ENCODE results near the gene NHLH1. TPM values are rescaled to one million over a fixed set of nuclear protein-coding genes. Genes with fewer than 3 reads are reported as not detected.

NHLH1 gene
- polyA plus RNA-seq, 3 donors = 1.0 TPM; not detected in 2

DNA sequence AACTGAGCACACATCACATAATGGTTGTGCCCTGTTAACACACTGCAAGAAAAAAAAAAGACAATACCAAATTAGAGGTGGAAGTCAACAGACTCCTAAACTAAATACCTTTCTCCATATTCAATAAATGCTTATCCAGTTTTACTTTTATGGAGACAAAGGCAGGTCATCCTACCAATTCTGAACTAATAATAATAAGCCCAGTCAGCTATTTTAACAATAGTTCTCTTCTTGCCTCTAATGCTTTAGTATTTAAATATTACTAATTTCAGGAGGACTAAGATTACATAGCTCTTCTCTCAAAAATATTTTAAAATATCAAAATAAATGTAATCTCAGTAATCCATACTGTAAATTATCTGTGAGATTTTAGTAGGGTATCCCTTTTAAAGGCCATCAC is 34.4 kb upstream of the NHLH1 start:
- Mint-ChIP-seq H3K4me1 (peaks cover 2% of the 10 kb centered on the region), H3K27me3 (ENCODE audit: low read depth in 3 of 3) (peaks cover 0 to 2% (median 0%) of the 10 kb centered on the region in 3 donors), H3K9me3 (no peaks in the 10 kb centered on the region), H3K4me3 (no peak overlapping the region), H3K36me3 (peaks cover 72 to 86% of the 10 kb centered on the region in 2 donors), H3K27ac (no peak overlapping the region)
- peaks cover 83% of the 10 kb centered on the region for H4K20me1 ChIP-seq (ENCODE audit: insufficient read depth, low read length)
- peaks cover 53% of the 10 kb centered on the region for H3K79me2 ChIP-seq (ENCODE audit: insufficient read depth, low read length)
- H3K4me2 ChIP-seq (replicated peaks; ENCODE audit: extremely low read depth, low read length, poor library complexity, severe bottlenecking) = no peak overlapping the region
- TF ChIP-seq, protein P1, sequence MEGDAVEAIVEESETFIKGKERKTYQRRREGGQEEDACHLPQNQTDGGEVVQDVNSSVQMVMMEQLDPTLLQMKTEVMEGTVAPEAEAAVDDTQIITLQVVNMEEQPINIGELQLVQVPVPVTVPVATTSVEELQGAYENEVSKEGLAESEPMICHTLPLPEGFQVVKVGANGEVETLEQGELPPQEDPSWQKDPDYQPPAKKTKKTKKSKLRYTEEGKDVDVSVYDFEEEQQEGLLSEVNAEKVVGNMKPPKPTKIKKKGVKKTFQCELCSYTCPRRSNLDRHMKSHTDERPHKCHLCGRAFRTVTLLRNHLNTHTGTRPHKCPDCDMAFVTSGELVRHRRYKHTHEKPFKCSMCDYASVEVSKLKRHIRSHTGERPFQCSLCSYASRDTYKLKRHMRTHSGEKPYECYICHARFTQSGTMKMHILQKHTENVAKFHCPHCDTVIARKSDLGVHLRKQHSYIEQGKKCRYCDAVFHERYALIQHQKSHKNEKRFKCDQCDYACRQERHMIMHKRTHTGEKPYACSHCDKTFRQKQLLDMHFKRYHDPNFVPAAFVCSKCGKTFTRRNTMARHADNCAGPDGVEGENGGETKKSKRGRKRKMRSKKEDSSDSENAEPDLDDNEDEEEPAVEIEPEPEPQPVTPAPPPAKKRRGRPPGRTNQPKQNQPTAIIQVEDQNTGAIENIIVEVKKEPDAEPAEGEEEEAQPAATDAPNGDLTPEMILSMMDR (IDR thresholded peaks at IDR 0.05) = no peak
- H3K4me3 ChIP-seq (replicated peaks in 1 of 3; ENCODE audit: low read depth in 2 of 3, low read length in 3 of 3) = no peak overlapping the region
- H2AFZ ChIP-seq (ENCODE audit: insufficient read depth, low read depth, low read length, poor library complexity, severe bottlenecking) = no peak overlapping the region
- intact Hi-C loops (cut with micrococcal nuclease) = no loop called here
- no peak overlapping the region for H3K9ac ChIP-seq (ENCODE audit: insufficient read depth, low read length, poor library complexity, severe bottlenecking)
- no peak for DNase-seq
- peaks cover 90 to 98% of the 10 kb centered on the region in 2 donors for H3K36me3 ChIP-seq (replicated peaks in 1 of 2; ENCODE audit: control insufficient read depth in 1 of 2, insufficient read depth in 2 of 2, low read length in 2 of 2)
- no peak overlapping the region for H3K27ac ChIP-seq (ENCODE audit: low read depth in 1 of 2, low read length in 2 of 2)
- no peaks in the 10 kb centered on the region for H3K9me3 ChIP-seq (replicated peaks in 1 of 2; ENCODE audit: control insufficient read depth in 1 of 2, insufficient read depth in 1 of 2, low read length in 2 of 2)
- H3K27me3 ChIP-seq (ENCODE audit: control insufficient read depth in 2 of 2, insufficient read depth in 2 of 2, low read length in 2 of 2) = no peaks in the 10 kb centered on the region
- H3K4me1 ChIP-seq (ENCODE audit: control insufficient read depth in 1 of 2, insufficient read depth in 2 of 2, low read length in 2 of 2) = peaks cover 0 to 2% of the 10 kb centered on the region in 2 donors

GRCh38 chr1:160338580-160338979 is 28.3 kb upstream of the NHLH1 start:
- Mint-ChIP-seq H3K27me3 (ENCODE audit: low read depth in 3 of 3) (peaks cover 0 to 3% (median 0%) of the 10 kb centered on the region in 3 donors), H3K27ac (peak overlapping the region; percentile 90 to 100 (median 95)), H3K36me3 (peaks cover 41 to 55% of the 10 kb centered on the region in 2 donors), H3K4me1 (peaks cover 49% of the 10 kb centered on the region), H3K9me3 (no peaks in the 10 kb centered on the region), H3K4me3 (peak overlapping the region; percentile 32 to 49)
- Histone ChIP-seq H3K4me3 (replicated peaks in 1 of 3; ENCODE audit: low read depth in 2 of 3, low read length in 3 of 3) (peak overlapping the region in 1 of 3 experiments; percentile 89), H3K9ac (ENCODE audit: insufficient read depth, low read length, poor library complexity, severe bottlenecking) (no peak overlapping the region), H3K4me1 (ENCODE audit: control insufficient read depth in 1 of 2, insufficient read depth in 2 of 2, low read length in 2 of 2) (peaks cover 44 to 54% of the 10 kb centered on the region in 2 donors), H3K27me3 (ENCODE audit: control insufficient read depth in 2 of 2, insufficient read depth in 2 of 2, low read length in 2 of 2) (no peaks in the 10 kb centered on the region), H3K27ac (ENCODE audit: low read depth in 1 of 2, low read length in 2 of 2) (peak overlapping the region in 1 of 2 donors; percentile 80), H3K4me2 (replicated peaks; ENCODE audit: extremely low read depth, low read length, poor library complexity, severe bottlenecking) (peak overlapping the region; percentile 40), H3K79me2 (ENCODE audit: insufficient read depth, low read length) (peaks cover 84% of the 10 kb centered on the region), H3K36me3 (replicated peaks in 1 of 2; ENCODE audit: control insufficient read depth in 1 of 2, insufficient read depth in 2 of 2, low read length in 2 of 2) (peaks cover 35 to 53% of the 10 kb centered on the region in 2 donors), H3K9me3 (replicated peaks in 1 of 2; ENCODE audit: control insufficient read depth in 1 of 2, insufficient read depth in 1 of 2, low read length in 2 of 2) (no peaks in the 10 kb centered on the region), H4K20me1 (ENCODE audit: insufficient read depth, low read length) (peaks cover 40% of the 10 kb centered on the region), H2AFZ (ENCODE audit: insufficient read depth, low read depth, low read length, poor library complexity, severe bottlenecking) (no peak overlapping the region)
- TF ChIP-seq, protein P1 (IDR thresholded peaks at IDR 0.05) = no peak
- DNase-seq = peak; percentile 71 to 80 (median 79)
- 2% methylated on average over 4 of the region's 4 CpGs for WGBS (ENCODE audit: insufficient coverage)
- intact Hi-C loops (cut with micrococcal nuclease) = loop anchor here in 1 of 2 donors (5.0 kb wide), 1 partner anchor 39 kb away; no protein-coding TSS in a partner anchor

Measured in CD14-positive monocyte (primary cell).